Right lobe of liver (tissue), 6 donors: Measurements from ENCODE around the gene CCR5AS.

Experiments used
- ATAC-seq, 4 donors: fragments of 200-7000 bp; cut with Tn5 transposase; one replicate each; pipeline ENCODE4 v1.9.1; 2020; ENCODE audit warnings: mild to moderate bottlenecking in 4 of 4, moderate library complexity in 4 of 4
- DNase-seq, 3 donors: peaks; one replicate each; pipeline ENCODE4 v3.0.0-alpha.2; 2020
- H3K27ac ChIP-seq, 3 donors: fragments of 200-600 bp; one replicate each; pipeline ENCODE4 v1.8.0; 2022
- H3K27me3 ChIP-seq, 2 donors: fragments of 200-600 bp; one replicate each; pipeline ENCODE4 v1.8.0; 2022
- H3K36me3 ChIP-seq, 4 donors: fragments of 200-600 bp; sonication (generic) in 1 of 4; one replicate each; pipeline versions ENCODE4 v1.5.1 to v1.8.0; 2017 to 2022; ENCODE audit warnings: control low read depth in 1 of 4
- H3K4me1 ChIP-seq, 4 donors: fragments of 200-600 bp; sonication (generic) in 1 of 4; one replicate each; pipeline versions ENCODE4 v1.5.1 to v1.8.0; 2017 to 2022; ENCODE audit warnings: control low read depth in 1 of 4
- H3K4me3 ChIP-seq, 3 donors: fragments of 200-600 bp; one replicate each; pipeline ENCODE4 v1.8.0; 2022
- H3K9me3 ChIP-seq, 4 donors: fragments of 200-600 bp; sonication (generic) in 1 of 4; one replicate each; pipeline versions ENCODE4 v1.5.1 to v1.8.0; 2017 to 2022; ENCODE audit warnings: control low read depth in 1 of 4
- POLR2A ChIP-seq: fragments of 450-650 bp; IDR thresholded peaks from one replicate; pipeline ENCODE4 v1.6.1; 2017; ENCODE audit warnings: antibody characterized with exemption, mild to moderate bottlenecking
- WGBS: methylation state at CpG from one replicate; pipeline ENCODE4 v1.1.6; 2018; ENCODE audit warnings: low coverage, low lambda C conversion rate; ENCODE audit not compliant: insufficient coverage; ENCODE audit errors: missing lambda C conversion rate; 5-methylcytosine and 5-hydroxymethylcytosine counted together
- intact Hi-C, 2 donors: fragments of 100-400 bp; cut with DNase I; formaldehyde crosslinking; loops; one replicate each; pipeline versions ENCODE4 v1.11.2 to v1.14.1; 2022
- TF ChIP-seq, protein P1 (sequence below), 4 donors: fragments of 200-600 bp in 3 of 4; fragments of 450-650 bp in 1 of 4; IDR thresholded peaks; one replicate each; pipeline versions ENCODE4 v1.5.1 to v1.8.0; 2016 to 2022; ENCODE audit warnings: antibody characterized with exemption in 4 of 4, mild to moderate bottlenecking in 2 of 4
- donor health status: DM: no; HTN: yes; CAD: no.
- donor health status: DM: no; HTN: no; CAD: no.
- donor health status: DM: no; HTN: no; CAD: no.
- donor health status: DM: no; HTN: yes; CAD: no.
- donor health status: DM: no; HTN: yes; CAD: no.

CCR5AS gene

GRCh38 chr3:46422617-46423016 lies 15.8 kb upstream of the CCR5AS start:
- 94% methylated on average over 3 of the region's 6 CpGs for WGBS
- ATAC-seq = no peak
- TF ChIP-seq POLR2A = no peak
- TF ChIP-seq, protein P1, sequence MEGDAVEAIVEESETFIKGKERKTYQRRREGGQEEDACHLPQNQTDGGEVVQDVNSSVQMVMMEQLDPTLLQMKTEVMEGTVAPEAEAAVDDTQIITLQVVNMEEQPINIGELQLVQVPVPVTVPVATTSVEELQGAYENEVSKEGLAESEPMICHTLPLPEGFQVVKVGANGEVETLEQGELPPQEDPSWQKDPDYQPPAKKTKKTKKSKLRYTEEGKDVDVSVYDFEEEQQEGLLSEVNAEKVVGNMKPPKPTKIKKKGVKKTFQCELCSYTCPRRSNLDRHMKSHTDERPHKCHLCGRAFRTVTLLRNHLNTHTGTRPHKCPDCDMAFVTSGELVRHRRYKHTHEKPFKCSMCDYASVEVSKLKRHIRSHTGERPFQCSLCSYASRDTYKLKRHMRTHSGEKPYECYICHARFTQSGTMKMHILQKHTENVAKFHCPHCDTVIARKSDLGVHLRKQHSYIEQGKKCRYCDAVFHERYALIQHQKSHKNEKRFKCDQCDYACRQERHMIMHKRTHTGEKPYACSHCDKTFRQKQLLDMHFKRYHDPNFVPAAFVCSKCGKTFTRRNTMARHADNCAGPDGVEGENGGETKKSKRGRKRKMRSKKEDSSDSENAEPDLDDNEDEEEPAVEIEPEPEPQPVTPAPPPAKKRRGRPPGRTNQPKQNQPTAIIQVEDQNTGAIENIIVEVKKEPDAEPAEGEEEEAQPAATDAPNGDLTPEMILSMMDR (IDR thresholded peaks at IDR 0.05) = no peak

GRCh38 chr3:46420931-46421330 lies 14.1 kb upstream of the CCR5AS start:
- intact Hi-C loops = no loop called here
- Histone ChIP-seq H3K27ac (no peak overlapping the region), H3K36me3 (no peaks in the 10 kb centered on the region), H3K4me3 (no peak overlapping the region), H3K4me1 (no peaks in the 10 kb centered on the region), H3K27me3 (no peaks in the 10 kb centered on the region), H3K9me3 (no peaks in the 10 kb centered on the region)
- ATAC-seq (no peak), DNase-seq (no peak)
- TF ChIP-seq, protein P1 (IDR thresholded peaks at IDR 0.05) = no peak
- no peak for TF ChIP-seq POLR2A
- 76% methylated on average over 2 of the region's 2 CpGs for WGBS

More at GRCh38 chr3:46422617-46423016, 15.8 kb upstream of the CCR5AS start:
- no peaks in the 10 kb centered on the region for H3K27me3 ChIP-seq
- H3K27ac ChIP-seq = no peak overlapping the region
- H3K4me1 ChIP-seq = peaks cover 0 to under 1% (median 0%) of the 10 kb centered on the region in 4 donors
- no peaks in the 10 kb centered on the region for H3K9me3 ChIP-seq
- DNase-seq = no peak
- H3K36me3 ChIP-seq = no peaks in the 10 kb centered on the region
- no peak overlapping the region for H3K4me3 ChIP-seq
- intact Hi-C loops = no loop called here

DNA sequence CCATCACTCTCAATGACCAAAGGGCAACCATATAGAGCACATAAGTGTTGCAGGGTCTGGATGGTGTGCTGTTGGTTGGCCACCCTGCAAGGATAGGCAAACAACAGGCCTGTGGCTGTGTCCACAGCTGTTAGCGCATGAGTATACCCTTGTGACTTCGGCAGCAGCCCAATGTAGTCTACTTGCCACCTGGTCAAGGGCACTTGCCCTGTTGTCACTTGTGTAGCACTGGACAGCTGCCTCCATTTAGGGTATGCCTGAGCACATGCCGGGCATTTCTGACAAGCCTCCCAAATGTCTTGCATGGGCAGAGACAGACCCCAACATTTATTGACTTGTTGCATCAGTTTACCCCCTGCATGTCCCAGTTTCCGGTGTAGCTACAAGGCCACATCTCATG lies 12.9 kb upstream of the CCR5AS start:
- DNase-seq (no peak), ATAC-seq (no peak)
- Histone ChIP-seq H3K27ac (no peak overlapping the region), H3K27me3 (no peaks in the 10 kb centered on the region), H3K9me3 (no peaks in the 10 kb centered on the region), H3K36me3 (no peaks in the 10 kb centered on the region), H3K4me1 (no peaks in the 10 kb centered on the region), H3K4me3 (no peak overlapping the region)
- no CpG with 5 or more reads among the region's 4 CpGs for WGBS
- intact Hi-C loops = no loop called here
- TF ChIP-seq, protein P1 (IDR thresholded peaks at IDR 0.05) = no peak
- TF ChIP-seq POLR2A = no peak

DNA sequence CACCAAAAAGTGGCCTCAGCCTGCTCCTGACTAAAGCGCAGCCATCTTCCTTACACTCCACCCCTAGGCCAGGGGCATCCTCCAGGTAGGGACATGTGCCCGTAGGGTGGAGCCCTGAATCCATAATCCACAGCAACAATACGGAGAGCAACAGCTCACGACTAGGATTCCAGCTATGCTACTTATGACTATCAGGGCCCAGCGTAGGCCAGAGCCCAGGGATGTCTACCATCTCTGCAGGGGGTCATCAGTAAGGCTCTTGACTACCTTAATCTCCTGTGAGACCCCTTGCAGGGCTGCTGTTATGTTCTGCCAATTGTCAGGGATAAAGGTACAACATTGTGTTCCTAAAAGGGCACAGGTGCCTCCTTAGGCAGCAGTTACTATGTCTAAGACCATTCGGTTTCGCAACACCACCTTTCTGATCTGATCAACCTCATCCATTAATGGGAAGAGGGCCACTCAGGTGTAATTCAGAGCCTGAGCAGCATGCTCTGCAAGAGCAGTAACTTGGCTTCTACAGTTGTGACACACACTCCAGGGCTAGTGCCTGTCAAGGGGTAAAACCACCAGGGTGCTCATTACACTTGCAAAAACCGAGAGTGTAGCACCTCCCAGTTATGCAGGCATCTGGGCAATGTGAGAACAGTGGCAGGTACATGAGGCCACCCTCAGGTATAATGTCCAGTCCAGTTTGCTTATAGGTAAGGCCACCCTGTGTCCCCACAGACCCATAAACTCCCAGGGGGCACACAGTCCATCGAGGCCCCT lies 11.2 kb upstream of the CCR5AS start:
- H3K27me3 ChIP-seq = no peaks in the 10 kb centered on the region
- H3K4me3 ChIP-seq = no peak overlapping the region
- intact Hi-C loops = no loop called here
- no peaks in the 10 kb centered on the region for H3K36me3 ChIP-seq
- H3K9me3 ChIP-seq = no peaks in the 10 kb centered on the region
- no peaks in the 10 kb centered on the region for H3K4me1 ChIP-seq
- DNase-seq (no peak), ATAC-seq (no peak)
- no peak overlapping the region for H3K27ac ChIP-seq
- WGBS = 93% methylated on average over 3 of the region's 9 CpGs
- TF ChIP-seq, protein P1 (IDR thresholded peaks at IDR 0.05) = no peak
- TF ChIP-seq POLR2A = no peak
